ENCODE measurements around the gene RAB14. TPM values are rescaled to one million over a fixed set of nuclear protein-coding genes. Genes with fewer than 3 reads are reported as not detected.

Gene RAB14
- total RNA-seq, 4 donors from 2014 or later = 20.7 to 50.3 (median 37.9) TPM

DNA sequence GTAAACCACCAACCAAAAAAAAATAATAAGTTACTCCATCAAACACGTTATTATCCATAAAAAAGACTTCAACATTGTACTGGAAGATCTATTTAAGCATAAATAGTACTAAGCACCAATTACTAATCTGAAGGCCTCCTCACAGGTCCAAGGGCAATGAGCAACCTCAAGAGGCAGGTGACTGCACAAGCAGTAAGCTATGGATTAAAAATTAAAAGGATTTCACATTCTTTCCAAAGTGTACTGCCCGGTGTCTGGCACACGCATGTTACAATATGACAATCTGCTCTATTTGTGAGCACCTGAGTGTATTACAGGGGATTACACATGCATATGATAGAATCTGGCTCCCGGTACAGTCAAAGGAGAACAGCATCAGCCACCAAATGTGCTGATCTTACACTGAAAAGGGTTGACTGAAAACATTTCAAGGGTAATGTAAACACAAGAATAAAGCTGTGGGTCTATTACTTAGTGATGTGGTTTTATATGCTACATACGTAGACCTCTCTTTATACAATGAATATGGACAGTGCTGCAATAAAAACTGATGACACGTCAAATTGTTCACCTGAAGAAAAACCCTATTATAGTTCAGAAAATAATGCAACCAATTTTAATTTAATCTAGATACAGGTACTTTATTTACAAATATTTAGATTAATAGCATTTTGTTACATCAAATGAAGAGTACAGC, 22.8 kb downstream of the RAB14 start:
- no peak for DNase-seq
- in situ Hi-C loops (cut with MboI; ENCODE audit: low pct_ligation_motif_present in 1 of 4, low pct_unique_long_range_greater_than_20kb in 1 of 4, low sequenced_read_pairs in 3 of 4) (no loop called here), intact Hi-C loops (cut with DNase I; ENCODE audit: low total_unique reads) (no loop called here)
- 59 to 72% methylated on average over 4 to 6 of the region's 6 CpGs for WGBS, 2 donors (ENCODE audit: low coverage in 1 of 2)
- Histone ChIP-seq H3K4me3 (no peak overlapping the region), H3K27ac (no peak overlapping the region), H3K9me3 (no peaks in the 10 kb centered on the region), H3K27me3 (no peaks in the 10 kb centered on the region), H3K36me3 (peaks cover 0 to 26% (median 3%) of the 10 kb centered on the region in 4 donors), H3K4me1 (peaks cover 0 to 24% (median 7%) of the 10 kb centered on the region in 4 donors)
- no peak for TF ChIP-seq POLR2A (IDR thresholded peaks at IDR 0.05)
- TF ChIP-seq EP300 (IDR thresholded peaks at IDR 0.05; ENCODE audit: low read depth) = no peak
- no peak for TF ChIP-seq POLR2AphosphoS5 (IDR thresholded peaks at IDR 0.05)
- TF ChIP-seq, protein P1, sequence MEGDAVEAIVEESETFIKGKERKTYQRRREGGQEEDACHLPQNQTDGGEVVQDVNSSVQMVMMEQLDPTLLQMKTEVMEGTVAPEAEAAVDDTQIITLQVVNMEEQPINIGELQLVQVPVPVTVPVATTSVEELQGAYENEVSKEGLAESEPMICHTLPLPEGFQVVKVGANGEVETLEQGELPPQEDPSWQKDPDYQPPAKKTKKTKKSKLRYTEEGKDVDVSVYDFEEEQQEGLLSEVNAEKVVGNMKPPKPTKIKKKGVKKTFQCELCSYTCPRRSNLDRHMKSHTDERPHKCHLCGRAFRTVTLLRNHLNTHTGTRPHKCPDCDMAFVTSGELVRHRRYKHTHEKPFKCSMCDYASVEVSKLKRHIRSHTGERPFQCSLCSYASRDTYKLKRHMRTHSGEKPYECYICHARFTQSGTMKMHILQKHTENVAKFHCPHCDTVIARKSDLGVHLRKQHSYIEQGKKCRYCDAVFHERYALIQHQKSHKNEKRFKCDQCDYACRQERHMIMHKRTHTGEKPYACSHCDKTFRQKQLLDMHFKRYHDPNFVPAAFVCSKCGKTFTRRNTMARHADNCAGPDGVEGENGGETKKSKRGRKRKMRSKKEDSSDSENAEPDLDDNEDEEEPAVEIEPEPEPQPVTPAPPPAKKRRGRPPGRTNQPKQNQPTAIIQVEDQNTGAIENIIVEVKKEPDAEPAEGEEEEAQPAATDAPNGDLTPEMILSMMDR (IDR thresholded peaks at IDR 0.05) = no peak

DNA sequence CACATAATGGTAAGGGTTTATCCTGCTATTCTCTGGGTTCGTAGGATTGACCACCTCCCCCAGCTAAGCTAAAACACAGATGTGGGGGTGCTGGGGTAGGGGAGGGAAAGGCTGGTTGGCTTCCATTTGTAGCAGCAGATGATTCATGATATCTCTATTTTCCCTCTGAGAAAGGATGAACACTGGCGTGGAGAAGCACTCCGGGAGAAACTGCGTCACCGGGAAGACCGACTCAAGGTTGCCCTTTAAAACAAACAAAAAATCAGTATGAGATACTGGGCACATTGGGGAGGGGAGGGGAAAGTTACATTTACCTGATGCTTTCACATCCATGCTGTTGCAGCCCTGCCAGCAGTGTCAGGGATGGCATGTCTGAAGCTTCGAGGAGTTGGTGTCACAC, 28.2 kb downstream of the RAB14 start:
- Histone ChIP-seq H3K27me3 (no peaks in the 10 kb centered on the region), H3K4me1 (no peaks in the 10 kb centered on the region), H3K27ac (no peak overlapping the region), H3K9me3 (no peaks in the 10 kb centered on the region), H3K36me3 (peaks cover 0 to 24% (median 5%) of the 10 kb centered on the region in 4 donors), H3K4me3 (no peak overlapping the region)
- no peak for DNase-seq
- TF ChIP-seq POLR2AphosphoS5 (IDR thresholded peaks at IDR 0.05) (no peak), POLR2A (IDR thresholded peaks at IDR 0.05) (no peak), EP300 (IDR thresholded peaks at IDR 0.05; ENCODE audit: low read depth) (no peak)
- TF ChIP-seq, protein P1 (IDR thresholded peaks at IDR 0.05) = no peak
- intact Hi-C loops (cut with DNase I; ENCODE audit: low total_unique reads) = no loop called here
- in situ Hi-C loops (cut with MboI; ENCODE audit: low pct_ligation_motif_present in 1 of 4, low pct_unique_long_range_greater_than_20kb in 1 of 4, low sequenced_read_pairs in 3 of 4) = no loop called here
- 95% methylated on average over 7 of the region's 7 CpGs; no CpG with 5 or more reads in 1 of the 2 donors for WGBS, 2 donors (ENCODE audit: low coverage in 1 of 2)

GRCh38 chr9:121172726-121173487, 28.8 kb downstream of the RAB14 start:
- in situ Hi-C loops (cut with MboI; ENCODE audit: low pct_ligation_motif_present in 1 of 4, low pct_unique_long_range_greater_than_20kb in 1 of 4, low sequenced_read_pairs in 3 of 4) = no loop called here

DNA sequence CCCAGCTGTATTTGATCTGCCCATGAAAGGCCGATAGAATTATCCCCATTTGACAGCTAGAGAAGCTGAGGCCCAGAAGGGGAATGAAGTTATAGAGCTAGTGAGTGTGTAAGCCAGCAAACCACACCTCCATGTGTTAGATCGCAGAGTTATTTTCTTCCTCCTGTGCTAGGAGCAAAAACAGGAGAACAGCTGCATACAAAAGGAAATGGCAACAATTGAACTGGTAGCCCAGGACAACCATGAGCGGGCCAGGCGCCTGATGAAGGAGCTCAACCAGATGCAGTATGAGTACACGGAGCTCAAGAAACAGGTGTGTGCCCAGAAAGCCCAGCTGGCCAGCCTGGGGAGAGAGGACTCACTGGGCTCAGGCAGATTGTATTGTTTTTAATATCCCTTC, 30.4 kb downstream of the RAB14 start:
- intact Hi-C loops (cut with DNase I; ENCODE audit: low total_unique reads) = no loop called here

More at GRCh38 chr9:121172726-121173487, 28.8 kb downstream of the RAB14 start:
- no peak for DNase-seq
- peaks cover 0 to 22% (median 8%) of the 10 kb centered on the region in 4 donors for H3K36me3 ChIP-seq
- H3K4me1 ChIP-seq = no peaks in the 10 kb centered on the region
- H3K27ac ChIP-seq = no peak overlapping the region
- no peaks in the 10 kb centered on the region for H3K27me3 ChIP-seq
- no peak for TF ChIP-seq POLR2AphosphoS5 (IDR thresholded peaks at IDR 0.05)
- TF ChIP-seq EP300 (IDR thresholded peaks at IDR 0.05; ENCODE audit: low read depth) = no peak
- TF ChIP-seq, protein P1 (IDR thresholded peaks at IDR 0.05) = no peak
- no peak for TF ChIP-seq POLR2A (IDR thresholded peaks at IDR 0.05)
- WGBS, 2 donors (ENCODE audit: low coverage in 1 of 2) = 92 to 100% methylated on average over 1 of the region's 1 CpG
- no peak overlapping the region for H3K4me3 ChIP-seq
- intact Hi-C loops (cut with DNase I; ENCODE audit: low total_unique reads) = no loop called here
- H3K9me3 ChIP-seq = no peaks in the 10 kb centered on the region

More for the DNA sequence above, 30.4 kb downstream of the RAB14 start:
- no peaks in the 10 kb centered on the region for H3K9me3 ChIP-seq
- TF ChIP-seq, protein P1 (IDR thresholded peaks at IDR 0.05) = no peak
- TF ChIP-seq POLR2AphosphoS5 (IDR thresholded peaks at IDR 0.05) = no peak
- TF ChIP-seq EP300 (IDR thresholded peaks at IDR 0.05; ENCODE audit: low read depth) = no peak
- TF ChIP-seq POLR2A (IDR thresholded peaks at IDR 0.05) = no peak
- no peak overlapping the region for H3K4me3 ChIP-seq
- in situ Hi-C loops (cut with MboI; ENCODE audit: low pct_ligation_motif_present in 1 of 4, low pct_unique_long_range_greater_than_20kb in 1 of 4, low sequenced_read_pairs in 3 of 4) = no loop called here
- DNase-seq = no peak
- H3K4me1 ChIP-seq = no peaks in the 10 kb centered on the region
- no peaks in the 10 kb centered on the region for H3K27me3 ChIP-seq
- H3K27ac ChIP-seq = no peak overlapping the region
- peaks cover 0 to 22% (median 8%) of the 10 kb centered on the region in 4 donors for H3K36me3 ChIP-seq
- 80 to 86% methylated on average over 4 to 5 of the region's 5 CpGs for WGBS, 2 donors (ENCODE audit: low coverage in 1 of 2)

All from transverse colon (tissue), 4 donors.